ENCODE measurements around the gene PPIE. TPM values are rescaled to one million over a fixed set of nuclear protein-coding genes. Genes with fewer than 3 reads are reported as not detected.

Gene PPIE
- polyA plus RNA-seq, 5 donors = 66.8 to 77.7 (median 71.5) TPM

GRCh38 chr1:39800471-39800835 is 61.8 kb downstream of the PPIE start:
- DNase-seq = no peak

GRCh38 chr1:39802496-39803260 is 64.0 kb downstream of the PPIE start:
- no peak for DNase-seq

GRCh38 chr1:39805385-39805784 is 66.7 kb downstream of the PPIE start:
- DNase-seq = no peak

GRCh38 chr1:39808784-39809517 is 70.3 kb downstream of the PPIE start:
- DNase-seq = no peak

- no peak for DNase-seq
Measured at GRCh38 chr1:39812913-39813312, 74.2 kb downstream of the PPIE start.

Other genes starting within 250 kb of the PPIE start
- under 1 TPM; 0.55 to 0.75 (median 0.64) TPM for gene BMP8A, start 247.2 kb upstream of the PPIE start, polyA plus RNA-seq (ENCODE audit: insufficient read depth in 1 of 5, insufficient read length in 5 of 5, low replicate concordance in 1 of 5)
- gene PABPC4, start 162.1 kb upstream of the PPIE start, polyA plus RNA-seq (ENCODE audit: insufficient read depth in 1 of 5, insufficient read length in 5 of 5, low replicate concordance in 1 of 5) = 100 to 1,000 TPM; 155 to 209 (median 183) TPM
- gene HEYL, start 99.2 kb upstream of the PPIE start, polyA plus RNA-seq (ENCODE audit: insufficient read depth in 1 of 5, insufficient read length in 5 of 5, low replicate concordance in 1 of 5) = 10 to 100 TPM; 24.7 to 39.2 (median 32.7) TPM
- gene NT5C1A, start 66.8 kb upstream of the PPIE start, polyA plus RNA-seq (ENCODE audit: insufficient read depth in 1 of 5, insufficient read length in 5 of 5, low replicate concordance in 1 of 5) = under 1 TPM in 2 of 5 donors, not detected in 3; 0.15 to 0.37 TPM
- under 1 TPM; 0.15 to 0.20 (median 0.16) TPM for gene HPCAL4, start 47.4 kb upstream of the PPIE start, polyA plus RNA-seq (ENCODE audit: insufficient read depth in 1 of 5, insufficient read length in 5 of 5, low replicate concordance in 1 of 5)
- gene OXCT2, start 32.5 kb downstream of the PPIE start, polyA plus RNA-seq (ENCODE audit: insufficient read depth in 1 of 5, insufficient read length in 5 of 5, low replicate concordance in 1 of 5) = under 1 TPM in 4 of 5 donors, not detected in 1; 0.10 to 0.53 (median 0.18) TPM
- gene BMP8B, start 50.0 kb downstream of the PPIE start, polyA plus RNA-seq (ENCODE audit: insufficient read depth in 1 of 5, insufficient read length in 5 of 5, low replicate concordance in 1 of 5) = 1 to 10 TPM in 4 of 5 donors, under 1 TPM in 1; 0.91 to 2.1 (median 1.5) TPM
- gene TRIT1, start 144.6 kb downstream of the PPIE start, polyA plus RNA-seq (ENCODE audit: insufficient read depth in 1 of 5, insufficient read length in 5 of 5, low replicate concordance in 1 of 5) = 10 to 100 TPM; 33.9 to 48.5 (median 36.0) TPM
- 10 to 100 TPM in 3 of 5 donors, 1 to 10 TPM in 2; 8.6 to 12.5 (median 10.9) TPM for gene MYCL, start 163.0 kb downstream of the PPIE start, polyA plus RNA-seq (ENCODE audit: insufficient read depth in 1 of 5, insufficient read length in 5 of 5, low replicate concordance in 1 of 5)
- 100 to 1,000 TPM in 4 of 5 donors, 10 to 100 TPM in 1; 53.3 to 196 (median 159) TPM for gene MFSD2A, start 216.3 kb downstream of the PPIE start, polyA plus RNA-seq (ENCODE audit: insufficient read depth in 1 of 5, insufficient read length in 5 of 5, low replicate concordance in 1 of 5)